Heart left ventricle (tissue), 13 donors: Measurements from ENCODE around the gene WHRN.

Experiments
- CTCF ChIP-seq, 12 donors: fragments of 200-600 bp; sonication (generic) in 4 of 12; IDR thresholded peaks; one replicate each; pipeline versions ENCODE4 v1.5.0 to v1.8.0; 2018 to 2022; ENCODE audit warnings: antibody characterized with exemption in 12 of 12, mild to moderate bottlenecking in 5 of 12
- POLR2A ChIP-seq, 2 donors: fragments of 450-650 bp; IDR thresholded peaks; one replicate each; pipeline ENCODE4 v1.6.1; 2017; ENCODE audit warnings: antibody characterized with exemption in 2 of 2, mild to moderate bottlenecking in 2 of 2, moderate library complexity in 2 of 2
- donor health status: ischemic (EF 13 %, LVEDD 7.1; RV severe dilation, severe dysfunction).
- donor health status: DM: no; HTN: yes; CAD: no.
- donor health status: DM: no; HTN: no; CAD: no.
- donor health status: ischemic (EF 25% LVEDD 6.9; RV normal size, moderate dysfunction).
- donor health status: ischemic (EF 25% LVEDD 5.7; RV mildly dilated, moderate dysfunction).
- donor health status: ischemic (EF 35%, LVEDD 5.7; RV mildly dilated, moderate dysfunction).
- donor health status: nonischemic (EF 11% LVEDD 7.7; RV severe dilation, severe dysfunction).
- donor health status: DM: yes; HTN: yes; CAD: no.
- donor health status: PGD.
- donor health status: ischemic (EF 29% LVEDD 5.4; RV normal size, mild dysfunction).
- donor health status: nonischemic (EF 23%, LVEDD 6.1; RV moderate dilation, normal function).

DNA sequence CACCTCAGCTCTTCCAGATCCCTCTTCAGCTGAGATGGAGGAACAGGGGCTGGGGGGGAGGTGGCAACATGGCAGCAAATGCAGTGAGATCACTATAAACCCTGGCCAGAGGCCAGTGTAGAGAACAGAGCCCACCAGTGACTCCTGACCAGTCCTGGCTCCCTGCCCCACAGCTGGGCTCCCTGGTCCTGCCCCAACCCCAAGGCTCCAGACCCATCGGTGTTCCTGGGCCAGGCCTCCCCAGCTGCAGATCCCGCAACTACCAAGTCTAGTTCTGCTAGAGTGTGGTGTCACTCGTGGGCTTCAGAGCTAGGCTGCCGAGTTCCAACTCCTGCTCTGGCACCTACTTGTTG is 134.3 kb downstream of the WHRN start:
- TF ChIP-seq CTCF (IDR thresholded peaks at IDR 0.05) (no peak), POLR2A (IDR thresholded peaks at IDR 0.05) (no peak)
